ENCODE data around the gene LPIN2.

LPIN2 gene

DNA sequence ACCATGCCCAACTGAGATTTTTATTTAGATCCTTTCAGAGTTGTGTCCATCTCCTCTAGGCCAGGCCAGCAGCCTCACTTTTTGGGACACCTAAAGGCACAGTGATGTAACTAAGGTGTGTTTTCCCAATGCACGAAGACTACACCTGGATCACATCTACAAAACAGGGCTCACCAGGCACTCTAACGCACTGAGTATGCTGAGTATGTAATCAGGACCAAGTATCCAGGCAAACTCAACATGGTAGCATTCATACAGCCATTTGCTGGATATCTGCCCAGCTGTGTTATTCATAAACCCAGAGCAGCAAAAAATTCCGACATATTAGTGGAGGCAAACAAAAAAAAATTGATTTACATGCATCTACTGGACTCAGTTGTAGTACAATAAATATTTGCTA lies 33.8 kb downstream of the LPIN2 start:
- no peak for DNase-seq (ENCODE audit: low read depth)
- TF ChIP-seq, protein P1, sequence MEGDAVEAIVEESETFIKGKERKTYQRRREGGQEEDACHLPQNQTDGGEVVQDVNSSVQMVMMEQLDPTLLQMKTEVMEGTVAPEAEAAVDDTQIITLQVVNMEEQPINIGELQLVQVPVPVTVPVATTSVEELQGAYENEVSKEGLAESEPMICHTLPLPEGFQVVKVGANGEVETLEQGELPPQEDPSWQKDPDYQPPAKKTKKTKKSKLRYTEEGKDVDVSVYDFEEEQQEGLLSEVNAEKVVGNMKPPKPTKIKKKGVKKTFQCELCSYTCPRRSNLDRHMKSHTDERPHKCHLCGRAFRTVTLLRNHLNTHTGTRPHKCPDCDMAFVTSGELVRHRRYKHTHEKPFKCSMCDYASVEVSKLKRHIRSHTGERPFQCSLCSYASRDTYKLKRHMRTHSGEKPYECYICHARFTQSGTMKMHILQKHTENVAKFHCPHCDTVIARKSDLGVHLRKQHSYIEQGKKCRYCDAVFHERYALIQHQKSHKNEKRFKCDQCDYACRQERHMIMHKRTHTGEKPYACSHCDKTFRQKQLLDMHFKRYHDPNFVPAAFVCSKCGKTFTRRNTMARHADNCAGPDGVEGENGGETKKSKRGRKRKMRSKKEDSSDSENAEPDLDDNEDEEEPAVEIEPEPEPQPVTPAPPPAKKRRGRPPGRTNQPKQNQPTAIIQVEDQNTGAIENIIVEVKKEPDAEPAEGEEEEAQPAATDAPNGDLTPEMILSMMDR (IDR thresholded peaks at IDR 0.05; ENCODE audit: low read depth, low read length, missing control alignments), result no peak
- no peak overlapping the region; the same call in 1 of the 2 replicates for H3K4me3 ChIP-seq (ENCODE audit: low read depth, low read length)

DNA sequence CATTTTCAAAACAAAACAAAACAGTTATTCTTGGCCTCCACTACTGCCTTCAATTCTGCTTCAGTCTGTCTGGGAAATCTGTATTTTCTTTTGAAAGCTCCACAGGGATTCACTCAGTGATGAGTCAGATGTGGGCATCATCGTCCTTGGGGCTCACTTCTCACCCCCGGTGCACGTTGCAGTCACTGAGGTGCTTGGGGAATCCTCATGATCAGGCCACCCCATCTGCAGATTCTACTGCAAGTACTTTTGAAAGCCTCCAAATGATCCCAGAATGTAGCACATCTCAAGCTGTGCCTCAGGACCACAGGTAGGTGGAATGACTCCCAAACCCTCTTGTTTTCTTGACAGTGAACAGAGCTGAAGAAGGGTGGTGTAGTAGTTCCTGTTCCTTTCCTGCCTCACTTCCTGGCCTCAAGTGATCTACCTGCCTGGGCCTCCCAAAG lies 34.3 kb downstream of the LPIN2 start:
- DNase-seq (ENCODE audit: low read depth), result no peak
- TF ChIP-seq, protein P1 (IDR thresholded peaks at IDR 0.05; ENCODE audit: low read depth, low read length, missing control alignments), result no peak
- peak overlapping the region; percentile 29 for H3K4me3 ChIP-seq (ENCODE audit: low read depth, low read length)

DNA sequence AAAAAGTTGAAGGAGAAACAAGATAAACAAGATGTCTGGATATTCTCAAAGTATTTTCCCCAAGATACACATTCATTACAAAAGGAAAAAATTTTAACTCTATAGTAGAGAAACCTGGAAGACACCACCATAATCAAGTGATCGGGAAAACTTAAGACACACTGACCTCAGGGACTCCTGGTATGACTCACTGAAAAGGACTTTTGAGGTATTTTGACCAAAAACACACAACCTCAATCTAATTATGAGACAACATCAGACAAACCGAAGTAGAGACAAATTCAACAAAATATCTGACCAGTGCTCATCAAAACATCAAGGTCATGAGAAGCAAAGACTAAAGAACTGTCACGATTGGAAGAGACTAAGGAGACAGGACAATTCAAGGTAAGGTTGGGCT lies 34.7 kb downstream of the LPIN2 start:
- no peak overlapping the region; the same call in 1 of the 2 replicates for H3K4me3 ChIP-seq (ENCODE audit: low read depth, low read length)
- TF ChIP-seq, protein P1 (IDR thresholded peaks at IDR 0.05; ENCODE audit: low read depth, low read length, missing control alignments), result no peak
- DNase-seq (ENCODE audit: low read depth), result no peak

DNA sequence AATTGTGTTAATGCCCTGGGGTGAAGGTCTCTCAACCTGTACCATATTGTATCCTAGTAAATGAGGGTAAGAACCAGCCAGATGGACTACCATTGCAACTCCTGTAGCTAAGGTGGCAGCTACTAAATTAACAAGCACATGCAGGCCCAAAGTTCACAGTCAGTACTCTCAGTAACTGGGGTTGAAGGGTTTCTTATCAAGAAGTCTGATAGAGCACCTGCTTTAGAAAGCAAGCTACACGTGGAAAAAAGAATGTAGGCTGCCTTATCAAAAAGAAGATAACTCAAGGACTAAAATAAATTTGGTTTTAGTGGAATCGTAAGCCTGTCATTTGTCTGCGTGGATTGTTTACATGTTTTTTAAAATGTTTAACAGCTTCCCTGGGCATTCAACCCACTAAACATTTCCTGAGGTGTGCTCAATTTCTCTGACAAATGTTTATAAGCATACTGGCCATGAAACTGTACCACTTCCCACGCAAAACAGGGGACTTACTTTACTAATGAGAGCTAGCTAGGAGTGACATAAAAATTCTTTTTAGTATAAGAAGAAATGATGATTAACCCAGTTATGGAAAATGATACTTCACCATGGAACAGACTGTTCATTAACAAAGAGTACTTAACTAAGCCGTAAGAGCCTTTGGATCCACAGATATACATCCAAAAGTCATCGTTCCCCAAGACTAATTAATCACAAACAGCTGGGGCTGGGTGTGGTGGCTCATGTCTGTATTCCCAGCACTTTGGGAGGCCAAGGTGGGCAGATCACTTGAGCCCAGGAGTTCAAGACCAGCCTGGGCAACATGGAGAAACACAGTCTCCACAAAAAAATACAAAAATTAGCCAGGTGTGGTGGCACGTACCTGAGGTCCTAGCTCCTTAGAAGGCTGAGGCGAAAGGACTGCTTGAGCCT lies 36.5 kb downstream of the LPIN2 start:
- no peak for DNase-seq (ENCODE audit: low read depth)

DNA sequence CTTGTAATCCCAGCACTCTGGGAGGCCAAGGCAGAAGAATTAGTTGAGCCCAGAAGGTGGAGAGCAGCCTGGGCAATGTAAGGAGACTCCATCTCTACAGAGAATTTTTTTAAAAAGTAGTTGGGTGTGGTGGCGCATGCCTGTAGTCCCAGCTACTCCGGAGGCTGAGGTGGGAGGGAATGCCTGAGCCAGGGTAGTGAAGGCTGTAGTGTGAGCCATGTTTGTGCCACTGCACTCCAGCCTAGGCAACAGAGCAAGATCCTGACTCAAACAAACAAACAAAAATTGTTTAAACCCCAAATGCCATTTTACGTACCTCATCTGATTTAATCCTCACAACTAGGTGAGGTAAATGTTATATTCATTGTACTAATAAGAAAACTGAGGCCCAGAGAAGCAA lies 38.2 kb downstream of the LPIN2 start:
- H3K4me3 ChIP-seq (ENCODE audit: low read depth, low read length), result no peak overlapping the region
- DNase-seq (ENCODE audit: low read depth), result no peak
- TF ChIP-seq, protein P1 (IDR thresholded peaks at IDR 0.05; ENCODE audit: low read depth, low read length, missing control alignments), result no peak

More for the DNA sequence above, 36.5 kb downstream of the LPIN2 start:
- H3K4me3 ChIP-seq (ENCODE audit: low read depth, low read length), result no peak overlapping the region
- TF ChIP-seq, protein P1 (IDR thresholded peaks at IDR 0.05; ENCODE audit: low read depth, low read length, missing control alignments), result no peak

DNA sequence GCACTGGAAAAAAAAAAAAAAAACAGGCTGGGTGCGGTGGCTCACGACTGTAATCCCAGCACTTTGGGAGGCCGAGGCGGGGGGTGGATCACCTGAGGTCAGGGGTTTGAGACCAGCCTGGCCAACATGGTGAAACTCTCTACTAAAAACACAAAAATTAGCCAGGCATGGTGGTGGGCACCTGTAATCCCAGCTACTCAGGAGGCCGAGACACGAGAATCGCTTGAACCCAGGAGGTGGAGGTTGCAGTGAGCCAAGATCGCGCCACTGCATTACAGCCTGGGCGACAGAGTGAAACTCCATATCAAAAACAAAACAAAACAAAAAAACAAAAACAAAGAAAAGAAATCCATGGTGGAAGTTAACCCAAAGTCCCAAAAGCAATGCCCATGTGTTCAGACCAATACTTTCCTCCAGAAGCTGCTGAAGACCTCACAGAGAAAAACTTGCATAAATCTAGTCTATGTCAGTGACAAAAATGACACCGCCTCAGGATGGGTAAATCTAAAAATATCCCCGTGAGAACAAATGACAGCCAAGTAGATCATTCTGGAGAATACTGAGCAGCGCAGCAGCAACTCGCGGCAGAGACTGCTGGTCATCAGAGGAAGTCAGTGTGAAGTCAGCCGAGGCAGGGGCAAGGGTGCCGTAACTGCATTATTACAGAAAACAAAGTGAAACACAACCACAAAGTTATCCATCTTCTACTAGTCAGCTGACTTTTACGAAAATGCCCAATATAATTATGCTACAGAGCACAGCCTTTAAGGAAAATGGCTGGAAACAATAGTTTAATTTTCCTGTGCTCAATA lies 41.0 kb downstream of the LPIN2 start:
- peak overlapping the region; percentile 39; the same call in 1 of the 2 replicates for H3K4me3 ChIP-seq (ENCODE audit: low read depth, low read length)
- peak; percentile 82 for DNase-seq (ENCODE audit: low read depth)
- TF ChIP-seq, protein P1 (IDR thresholded peaks at IDR 0.05; ENCODE audit: low read depth, low read length, missing control alignments), result no peak

Data from GM12864 (cell line).